K562 (cell line): Measurements from ENCODE around the gene RSRP1. TPM values are rescaled to one million over a fixed set of nuclear protein-coding genes. Genes with fewer than 3 reads are reported as not detected.

Experiments used
- BRD4 ChIP-seq: fragments of 200-600 bp; sonication (generic); IDR thresholded peaks from 2 replicates; pipeline ENCODE4 v1.6.1; 2017; ENCODE audit warnings: inconsistent platforms
- CCAR2 ChIP-seq: fragments of 200-400 bp; formaldehyde crosslinking; IDR thresholded peaks from 2 replicates; pipeline ENCODE4 v1.6.1; 2017; ENCODE audit warnings: mild to moderate bottlenecking, low read depth, low read length
- CCNT2 ChIP-seq: IDR thresholded peaks from 2 replicates; pipeline ENCODE4 v1.6.1; 2011; ENCODE audit warnings: borderline replicate concordance, low read depth, mild to moderate bottlenecking, moderate library complexity, mixed read lengths, low read length; ENCODE audit not compliant: insufficient read length; ENCODE audit errors: extremely low read depth
- E2F3 ChIP-seq: fragments of 250-450 bp; sonication (Bioruptor Pico); IDR thresholded peaks from 2 replicates; pipeline ENCODE4 v1.4.0; 2020; ENCODE audit warnings: mild to moderate bottlenecking
- ESRRA ChIP-seq: fragments of 450-650 bp; IDR thresholded peaks from 2 replicates; pipeline ENCODE4 v1.6.1; 2014; ENCODE audit warnings: low read depth, mild to moderate bottlenecking, moderate library complexity, borderline replicate concordance
- GABPB2 ChIP-seq: fragments of 250-450 bp; sonication (Bioruptor Pico); conservative IDR thresholded peaks from 2 replicates; pipeline ENCODE4 v1.5.1; 2021; ENCODE audit warnings: mild to moderate bottlenecking
- HLTF ChIP-seq: fragments of 450-650 bp; IDR thresholded peaks from 2 replicates; pipeline ENCODE4 v1.6.1; 2016
- KAT7 ChIP-seq: sonication (generic); formaldehyde crosslinking; IDR thresholded peaks from 2 replicates; pipeline ENCODE4 v1.8.0; 2022; ENCODE audit warnings: missing genetic modification reagents, mild to moderate bottlenecking, borderline replicate concordance
- MCM5 ChIP-seq: fragments of 450-650 bp; IDR thresholded peaks from 2 replicates; pipeline ENCODE4 v1.6.1; 2016; ENCODE audit warnings: low read depth
- MTF1 ChIP-seq: fragments of 250-450 bp; sonication (Bioruptor Pico); IDR thresholded peaks from 2 replicates; pipeline ENCODE4 v1.9.0; 2021; ENCODE audit warnings: moderate library complexity, mild to moderate bottlenecking, inconsistent platforms, borderline replicate concordance
- NFYB ChIP-seq: IDR thresholded peaks from 2 replicates; pipeline ENCODE4 v1.6.1; 2011; ENCODE audit warnings: mild to moderate bottlenecking, moderate library complexity; ENCODE audit not compliant: insufficient read length; ENCODE audit errors: extremely low read depth
- NKRF ChIP-seq: fragments of 450-650 bp; IDR thresholded peaks from 2 replicates; pipeline ENCODE4 v1.6.1; 2016; ENCODE audit warnings: borderline replicate concordance
- SIX5 ChIP-seq, 2 experiments: IDR thresholded peaks; 2 replicates each; pipeline ENCODE4 v1.6.1; 2011; ENCODE audit warnings: low read length in 2 of 2, borderline replicate concordance in 1 of 2, low read depth in 1 of 2, mild to moderate bottlenecking in 1 of 2, moderate library complexity in 1 of 2; ENCODE audit not compliant: insufficient read depth in 1 of 2
- TFAM ChIP-seq: fragments of 250-450 bp; sonication (Bioruptor Pico); conservative IDR thresholded peaks from 2 replicates; pipeline ENCODE4 v1.5.0; 2021; ENCODE audit warnings: mild to moderate bottlenecking, moderate library complexity
- ZBTB7A ChIP-seq: IDR thresholded peaks from 2 replicates; pipeline ENCODE4 v1.6.1; 2011; ENCODE audit warnings: low read depth, mild to moderate bottlenecking, low read length, moderate library complexity, borderline replicate concordance; ENCODE audit not compliant: control insufficient read depth
- ZNF12 ChIP-seq: sonication (generic); formaldehyde crosslinking; IDR thresholded peaks from 2 replicates; pipeline ENCODE4 v1.4.0; 2020; ENCODE audit warnings: mild to moderate bottlenecking, missing genetic modification reagents
- polyA plus RNA-seq, 8 experiments: library from polyadenylated mRNA; depleted of rRNA in 4 of 8; stranded (reverse) in 5 of 8; unstranded in 3 of 8; fragments of >200 nt; fragmentation: Nextera tagmentation in 2 of 8; fragmentation: Illumina TruSeq in 1 of 8; extraction: Ambion mirVana in 2 of 8; extraction: Trizol in 1 of 8; gene quantifications; 2 replicates each; pipeline versions ENCODE4 v1.2.1 to v1.2.3, GENCODE V29; 2011 to 2014; ENCODE audit warnings: inconsistent platforms in 1 of 8, missing spikeins in 1 of 8
- total RNA-seq, 7 experiments: library from RNA; depleted of rRNA in 6 of 7; stranded (reverse); fragments of >200 nt in 6 of 7; fragmentation: Illumina TruSeq in 2 of 7; extraction: Trizol in 2 of 7; gene quantifications; 2 replicates each; pipeline versions ENCODE4 v1.2.1 to v1.2.3, GENCODE V29; 2011 to 2021; ENCODE audit warnings: low replicate concordance in 1 of 7
- TF ChIP-seq, protein P1 (sequence below): fragments of 250-450 bp; sonication (Bioruptor Pico); IDR thresholded peaks from 2 replicates; pipeline ENCODE4 v1.8.0; 2021; ENCODE audit warnings: mild to moderate bottlenecking, moderate library complexity
- TF ChIP-seq, protein P2 (sequence below): IDR thresholded peaks from 2 replicates; pipeline ENCODE4 v1.6.1; 2011; ENCODE audit warnings: borderline replicate concordance, low read depth, mild to moderate bottlenecking, moderate library complexity, low read length; ENCODE audit not compliant: insufficient read depth, poor library complexity, severe bottlenecking
- TF ChIP-seq, protein P3 (sequence below): fragments of 450-650 bp; conservative IDR thresholded peaks from 2 replicates; pipeline ENCODE4 v1.6.1; 2016; ENCODE audit warnings: missing genetic modification characterization, low read depth, mild to moderate bottlenecking, missing compliant biosample characterization, moderate library complexity

RSRP1 gene
- total and polyA plus RNA-seq, 9 of the 15 experiments (the other 6 are each of a cell fraction or from before 2014, with no cell fraction given) = 27.2 to 283 (median 146) TPM

DNA sequence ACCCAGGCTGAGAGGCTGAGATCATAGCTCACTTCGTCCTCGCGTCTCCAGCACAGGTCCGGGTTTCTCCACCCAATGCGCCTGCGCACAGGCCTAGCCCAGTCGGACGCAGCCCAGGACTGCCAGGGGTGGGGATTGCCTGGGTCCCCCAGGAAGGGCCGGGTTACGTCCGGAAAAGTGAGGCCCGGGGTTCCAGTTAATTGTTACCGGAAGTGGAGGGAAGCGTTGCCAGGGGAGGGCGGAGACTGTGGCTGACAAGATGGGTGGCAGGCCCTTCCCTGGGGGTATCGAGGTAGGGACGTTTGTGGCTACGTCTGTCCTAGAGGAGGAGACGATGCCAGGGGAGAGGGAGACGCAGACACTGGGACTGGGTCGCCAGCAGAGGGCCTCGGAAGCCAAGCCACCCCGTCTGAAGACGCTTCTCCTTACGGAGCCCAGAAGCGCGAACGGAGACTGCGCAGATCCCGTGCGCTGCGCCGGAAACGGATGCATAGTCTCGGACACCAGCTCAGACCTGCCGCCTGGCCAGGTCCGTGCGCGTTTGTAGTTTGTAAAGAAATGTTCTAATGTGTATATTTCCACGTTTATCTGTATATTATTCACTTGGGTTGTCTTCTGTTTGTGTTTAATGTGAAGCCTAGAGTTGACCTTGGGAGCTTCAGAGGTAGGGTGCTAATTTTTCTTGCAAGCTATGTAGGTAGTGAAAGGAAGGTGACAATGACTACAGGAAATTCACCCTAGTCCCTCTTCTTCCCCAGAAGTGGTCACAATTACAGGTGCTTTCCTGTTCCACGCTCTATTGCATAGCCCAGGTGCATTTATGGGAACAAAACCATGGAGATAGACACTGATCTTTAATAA lies 7.3 kb downstream of the RSRP1 start (continued):
- TF ChIP-seq CCNT2 (peak; percentile 87), KAT7 (CRISPR knock-in tag) (peak; percentile 49; the same call in 1 of the 2 replicates), E2F3 (CRISPR knock-in tag) (no peak), NKRF (peak; percentile 56; the same call in 1 of the 2 replicates), MCM5 (no peak), HLTF (peak; percentile 75), GABPB2 (no peak), TFAM (CRISPR knock-in tag) (no peak), CCAR2 (no peak), BRD4 (no peak), ESRRA (peak; percentile 74), NFYB (no peak), SIX5 (IDR thresholded peaks at IDR 0.05; ENCODE audit: borderline replicate concordance in 1 of 2, insufficient read depth in 1 of 2, low read depth in 1 of 2, low read length in 2 of 2) (no peak), ZNF12 (no peak), ZBTB7A (no peak), MTF1 (CRISPR knock-in tag) (no peak)
- TF ChIP-seq, protein P1, sequence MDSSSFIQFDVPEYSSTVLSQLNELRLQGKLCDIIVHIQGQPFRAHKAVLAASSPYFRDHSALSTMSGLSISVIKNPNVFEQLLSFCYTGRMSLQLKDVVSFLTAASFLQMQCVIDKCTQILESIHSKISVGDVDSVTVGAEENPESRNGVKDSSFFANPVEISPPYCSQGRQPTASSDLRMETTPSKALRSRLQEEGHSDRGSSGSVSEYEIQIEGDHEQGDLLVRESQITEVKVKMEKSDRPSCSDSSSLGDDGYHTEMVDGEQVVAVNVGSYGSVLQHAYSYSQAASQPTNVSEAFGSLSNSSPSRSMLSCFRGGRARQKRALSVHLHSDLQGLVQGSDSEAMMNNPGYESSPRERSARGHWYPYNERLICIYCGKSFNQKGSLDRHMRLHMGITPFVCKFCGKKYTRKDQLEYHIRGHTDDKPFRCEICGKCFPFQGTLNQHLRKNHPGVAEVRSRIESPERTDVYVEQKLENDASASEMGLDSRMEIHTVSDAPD (CRISPR knock-in tag) = no peak
- TF ChIP-seq, protein P2, sequence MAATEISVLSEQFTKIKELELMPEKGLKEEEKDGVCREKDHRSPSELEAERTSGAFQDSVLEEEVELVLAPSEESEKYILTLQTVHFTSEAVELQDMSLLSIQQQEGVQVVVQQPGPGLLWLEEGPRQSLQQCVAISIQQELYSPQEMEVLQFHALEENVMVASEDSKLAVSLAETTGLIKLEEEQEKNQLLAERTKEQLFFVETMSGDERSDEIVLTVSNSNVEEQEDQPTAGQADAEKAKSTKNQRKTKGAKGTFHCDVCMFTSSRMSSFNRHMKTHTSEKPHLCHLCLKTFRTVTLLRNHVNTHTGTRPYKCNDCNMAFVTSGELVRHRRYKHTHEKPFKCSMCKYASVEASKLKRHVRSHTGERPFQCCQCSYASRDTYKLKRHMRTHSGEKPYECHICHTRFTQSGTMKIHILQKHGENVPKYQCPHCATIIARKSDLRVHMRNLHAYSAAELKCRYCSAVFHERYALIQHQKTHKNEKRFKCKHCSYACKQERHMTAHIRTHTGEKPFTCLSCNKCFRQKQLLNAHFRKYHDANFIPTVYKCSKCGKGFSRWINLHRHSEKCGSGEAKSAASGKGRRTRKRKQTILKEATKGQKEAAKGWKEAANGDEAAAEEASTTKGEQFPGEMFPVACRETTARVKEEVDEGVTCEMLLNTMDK = no peak
- TF ChIP-seq, protein P3, sequence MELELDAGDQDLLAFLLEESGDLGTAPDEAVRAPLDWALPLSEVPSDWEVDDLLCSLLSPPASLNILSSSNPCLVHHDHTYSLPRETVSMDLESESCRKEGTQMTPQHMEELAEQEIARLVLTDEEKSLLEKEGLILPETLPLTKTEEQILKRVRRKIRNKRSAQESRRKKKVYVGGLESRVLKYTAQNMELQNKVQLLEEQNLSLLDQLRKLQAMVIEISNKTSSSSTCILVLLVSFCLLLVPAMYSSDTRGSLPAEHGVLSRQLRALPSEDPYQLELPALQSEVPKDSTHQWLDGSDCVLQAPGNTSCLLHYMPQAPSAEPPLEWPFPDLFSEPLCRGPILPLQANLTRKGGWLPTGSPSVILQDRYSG (tag) = 0 out of 2 replicates have a peak, but pooled peaks have one; percentile 12
